Superior temporal gyrus (tissue), 1 donor: ENCODE results near the gene PPP3CB.

ENCODE experiments used
- DNase-seq: peaks from one replicate; pipeline ENCODE4 v3.0.0-alpha.2; 2016; ENCODE audit errors: extremely low spot score

Gene PPP3CB

GRCh38 chr10:73480158-73480557 is 15.7 kb downstream of the PPP3CB start:
- DNase-seq, result no peak

GRCh38 chr10:73478636-73479035 is 17.2 kb downstream of the PPP3CB start:
- no peak for DNase-seq

- no peak for DNase-seq
These were observed 24.6 kb downstream of the PPP3CB start for GRCh38 chr10:73471226-73471625.

GRCh38 chr10:73469579-73469978 is 26.2 kb downstream of the PPP3CB start:
- DNase-seq, result no peak

GRCh38 chr10:73467206-73467605 is 28.6 kb downstream of the PPP3CB start:
- DNase-seq, result no peak

- no peak for DNase-seq
These were observed 29.7 kb downstream of the PPP3CB start for GRCh38 chr10:73465978-73466726.

GRCh38 chr10:73460897-73461296 is 34.9 kb downstream of the PPP3CB start:
- DNase-seq, result no peak

- DNase-seq, result no peak
These were observed 36.0 kb downstream of the PPP3CB start for GRCh38 chr10:73459683-73460314.

- no peak for DNase-seq
These were observed 39.5 kb downstream of the PPP3CB start for GRCh38 chr10:73456187-73456890.

GRCh38 chr10:73449113-73449512 is 46.7 kb downstream of the PPP3CB start:
- no peak for DNase-seq

GRCh38 chr10:73448384-73448783 is 47.4 kb downstream of the PPP3CB start:
- no peak for DNase-seq

- DNase-seq, result no peak
These were observed 48.9 kb downstream of the PPP3CB start for GRCh38 chr10:73446926-73447325.

GRCh38 chr10:73444457-73444856 is 51.4 kb downstream of the PPP3CB start:
- DNase-seq, result no peak

GRCh38 chr10:73439605-73440312 is 56.1 kb downstream of the PPP3CB start:
- peak; percentile 41 for DNase-seq

GRCh38 chr10:73439055-73439454 is 56.8 kb downstream of the PPP3CB start:
- DNase-seq, result no peak

- no peak for DNase-seq
These were observed 62.3 kb downstream of the PPP3CB start, which contains the start of gene MSS51 for GRCh38 chr10:73433538-73433867. Gene MSS51, minus strand, starts transcription at chr10:73433561. Its CDS starts 5,277 bp downstream, at chr10:73428284.

GRCh38 chr10:73432646-73433537 is 62.9 kb downstream of the PPP3CB start:
- no peak for DNase-seq

- DNase-seq, result no peak
These were observed 69.5 kb downstream of the PPP3CB start for GRCh38 chr10:73426318-73426717.

- DNase-seq, result no peak
These were observed 71.3 kb downstream of the PPP3CB start for GRCh38 chr10:73424478-73424877.

GRCh38 chr10:73423309-73423708 is 72.5 kb downstream of the PPP3CB start:
- DNase-seq, result no peak

GRCh38 chr10:73416571-73416970 is 79.3 kb downstream of the PPP3CB start:
- DNase-seq, result no peak
